BJ (cell line): Measurements from ENCODE around the gene GRIK3. TPM values are rescaled to one million over a fixed set of nuclear protein-coding genes. Genes with fewer than 3 reads are reported as not detected.
"Not testable (repeated sequence)": the region's sequence is repeated elsewhere in the genome, so short reads cannot be mapped to it uniquely, and the experiment has no call there.

ENCODE experiments used
- CTCF ChIA-PET: fragments of 350-600 bp; formaldehyde crosslinking; extraction: SDS; loops from one replicate; lab custom pipeline; 2021; ENCODE audit warnings: antibody characterized with exemption, inconsistent platforms; lab: Yijun Ruan, JAX
- POLR2A ChIA-PET: fragments of 300-600 bp; sonication (Branson Sonifier 250); formaldehyde crosslinking; extraction: SDS; loops from one replicate; lab custom pipeline; 2021; ENCODE audit warnings: antibody characterized with exemption; lab: Charles Lee
- DNase-seq: peaks from one replicate; pipeline ENCODE4 v3.0.0-alpha.2; 2011; ENCODE audit warnings: low read depth
- H3K27me3 ChIP-seq: 2 replicates; pipeline ENCODE4 v1.6.0; 2011; ENCODE audit warnings: low read length; ENCODE audit not compliant: control insufficient read depth, insufficient read depth
- H3K36me3 ChIP-seq: 2 replicates; pipeline ENCODE4 v1.5.1; 2011; ENCODE audit warnings: low read length; ENCODE audit not compliant: control insufficient read depth, insufficient read depth
- H3K4me3 ChIP-seq: 2 replicates; pipeline ENCODE4 v1.5.1; 2011; ENCODE audit warnings: low read depth, mild to moderate bottlenecking, control low read depth, low read length
- polyA minus RNA-seq: library from RNA; depleted of rRNA, polyadenylated mRNA; stranded (reverse); fragments of >200 nt; gene quantifications from 2 replicates; pipeline ENCODE4 v1.2.3, GENCODE V29; 2011; rRNA and poly(A)+ RNA removed
- polyA plus RNA-seq: library from polyadenylated mRNA; depleted of rRNA; stranded (reverse); fragments of >200 nt; gene quantifications from 2 replicates; pipeline ENCODE4 v1.2.3, GENCODE V29; 2011; rRNA removed
- TF ChIP-seq, protein P1 (sequence below): IDR thresholded peaks from 2 replicates; pipeline ENCODE4 v1.5.1; 2011; ENCODE audit warnings: low read depth, mild to moderate bottlenecking, control low read depth, inconsistent platforms, low read length, moderate library complexity; ENCODE audit not compliant: insufficient read depth

The GRIK3 gene
- polyA plus RNA-seq (not detected in 2 replicates), polyA minus RNA-seq (not detected in 2 replicates)

DNA sequence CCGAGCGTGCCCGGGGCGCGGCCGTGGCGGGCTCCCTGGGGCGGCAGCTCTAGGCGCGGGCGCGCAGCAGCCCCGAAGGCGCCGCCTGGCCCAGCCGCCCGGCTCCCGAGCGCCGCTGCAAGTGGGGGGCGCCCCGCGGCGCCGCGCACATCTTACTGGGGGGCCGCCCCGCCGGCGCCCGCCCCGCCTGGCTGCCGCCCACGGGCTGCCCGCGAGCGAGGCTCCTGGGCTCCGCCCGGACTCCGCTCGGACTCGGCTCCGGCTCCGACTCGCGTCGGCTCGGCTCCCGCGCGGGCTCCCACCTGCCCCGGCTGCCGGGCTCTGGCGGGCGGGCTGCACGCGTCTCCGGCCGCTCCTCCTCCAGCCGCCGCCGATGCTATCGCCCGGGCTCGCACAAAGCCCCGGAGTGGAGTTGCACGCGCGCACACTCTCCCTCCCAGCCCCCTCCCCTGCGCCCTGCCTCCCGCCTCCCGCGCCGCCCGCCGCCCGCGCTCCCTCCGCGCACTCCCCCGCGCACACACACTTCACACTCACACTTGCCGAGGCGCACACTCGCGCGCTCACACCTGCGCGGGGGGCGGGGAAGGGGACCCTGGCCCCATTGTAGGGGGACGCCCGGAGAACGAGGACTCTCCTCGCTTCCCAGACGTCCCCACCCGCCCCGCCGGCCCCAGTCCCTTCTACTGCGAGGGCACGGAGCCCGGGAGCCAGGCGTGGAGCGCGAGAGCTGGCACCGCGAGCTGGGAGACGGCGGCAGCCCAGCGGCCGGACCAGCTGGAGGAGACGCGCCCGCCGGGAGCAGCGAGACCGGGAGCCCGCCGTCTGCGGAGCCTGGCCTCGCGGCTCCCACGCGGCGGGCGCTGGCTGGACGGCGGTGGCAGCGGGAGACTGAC lies at the start of gene GRIK3:
Gene GRIK3 (minus strand): TSS at position 395 of the 893 bp plus-strand sequence. CDS start 407 bp downstream, outside the sequence.
- TF ChIP-seq, protein P1, sequence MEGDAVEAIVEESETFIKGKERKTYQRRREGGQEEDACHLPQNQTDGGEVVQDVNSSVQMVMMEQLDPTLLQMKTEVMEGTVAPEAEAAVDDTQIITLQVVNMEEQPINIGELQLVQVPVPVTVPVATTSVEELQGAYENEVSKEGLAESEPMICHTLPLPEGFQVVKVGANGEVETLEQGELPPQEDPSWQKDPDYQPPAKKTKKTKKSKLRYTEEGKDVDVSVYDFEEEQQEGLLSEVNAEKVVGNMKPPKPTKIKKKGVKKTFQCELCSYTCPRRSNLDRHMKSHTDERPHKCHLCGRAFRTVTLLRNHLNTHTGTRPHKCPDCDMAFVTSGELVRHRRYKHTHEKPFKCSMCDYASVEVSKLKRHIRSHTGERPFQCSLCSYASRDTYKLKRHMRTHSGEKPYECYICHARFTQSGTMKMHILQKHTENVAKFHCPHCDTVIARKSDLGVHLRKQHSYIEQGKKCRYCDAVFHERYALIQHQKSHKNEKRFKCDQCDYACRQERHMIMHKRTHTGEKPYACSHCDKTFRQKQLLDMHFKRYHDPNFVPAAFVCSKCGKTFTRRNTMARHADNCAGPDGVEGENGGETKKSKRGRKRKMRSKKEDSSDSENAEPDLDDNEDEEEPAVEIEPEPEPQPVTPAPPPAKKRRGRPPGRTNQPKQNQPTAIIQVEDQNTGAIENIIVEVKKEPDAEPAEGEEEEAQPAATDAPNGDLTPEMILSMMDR: no peak
- no peak for DNase-seq
- H3K4me3 ChIP-seq: no peak within 1 kb of the TSS
- CTCF ChIA-PET: no interaction called here
- POLR2A ChIA-PET: no interaction called here
- no peaks in the 10 kb centered on the region for H3K36me3 ChIP-seq
- H3K27me3 ChIP-seq: peaks cover 33% of the 10 kb centered on the region

GRCh38 chr1:37084013-37084412 lies 49.7 kb upstream of the GRIK3 start:
- no peaks in the 10 kb centered on the region for H3K27me3 ChIP-seq
- ChIA-PET POLR2A (no interaction called here), CTCF (no interaction called here)
- H3K4me3 ChIP-seq: no peak overlapping the region
- H3K36me3 ChIP-seq: no peaks in the 10 kb centered on the region
- TF ChIP-seq, protein P1: no peak
- no peak for DNase-seq

GRCh38 chr1:37083603-37084002 lies 49.3 kb upstream of the GRIK3 start:
- ChIA-PET POLR2A (no interaction called here), CTCF (no interaction called here)
- TF ChIP-seq, protein P1: no peak
- no peaks in the 10 kb centered on the region for H3K27me3 ChIP-seq
- DNase-seq: no peak
- H3K36me3 ChIP-seq: no peaks in the 10 kb centered on the region
- H3K4me3 ChIP-seq: no peak overlapping the region

GRCh38 chr1:37080296-37080986 lies 46.1 kb upstream of the GRIK3 start:
- H3K4me3 ChIP-seq, DNase-seq, H3K36me3 ChIP-seq, H3K27me3 ChIP-seq, POLR2A ChIA-PET: not testable (repeated sequence)
- CTCF ChIA-PET: interaction anchor here (0.7 kb wide), 1 partner anchor 9 kb away, joined by 3 read pairs; no protein-coding TSS in a partner anchor

GRCh38 chr1:37078866-37079265 lies 44.6 kb upstream of the GRIK3 start:
- DNase-seq: no peak
- TF ChIP-seq, protein P1: no peak
- no peaks in the 10 kb centered on the region for H3K36me3 ChIP-seq
- H3K27me3 ChIP-seq: no peaks in the 10 kb centered on the region
- H3K4me3 ChIP-seq: no peak overlapping the region
- POLR2A ChIA-PET: no interaction called here
- CTCF ChIA-PET: no interaction called here
